AG08396 (cell line): Measurements from ENCODE around the gene CDC42EP2.
A peak's percentile ranks its signal among the peaks of the same experiment; 100 is the strongest.

ENCODE experiments used
- DNase-seq: peaks from one replicate; pipeline ENCODE4 v3.0.0; 2012; ENCODE audit warnings: low spot score, mixed read lengths

CDC42EP2 gene

GRCh38 chr11:65298131-65298535 lies 16.5 kb upstream of the CDC42EP2 start:
- no peak for DNase-seq

- DNase-seq, result peak; percentile 53
Observed at GRCh38 chr11:65298655-65299179, 15.9 kb upstream of the CDC42EP2 start.

GRCh38 chr11:65300621-65301275 lies 13.9 kb upstream of the CDC42EP2 start:
- DNase-seq, result no peak

- DNase-seq, result peak; percentile 58
Observed at GRCh38 chr11:65301491-65302329, 13.0 kb upstream of the CDC42EP2 start.

- no peak for DNase-seq
Observed at GRCh38 chr11:65303555-65303954, 11.1 kb upstream of the CDC42EP2 start.

- no peak for DNase-seq
Observed at GRCh38 chr11:65304110-65304509, 10.6 kb upstream of the CDC42EP2 start.

- no peak for DNase-seq
Observed at GRCh38 chr11:65304613-65305012, 10.1 kb upstream of the CDC42EP2 start.

GRCh38 chr11:65305501-65306268 lies 9.0 kb upstream of the CDC42EP2 start:
- peak; percentile 45 for DNase-seq

- no peak for DNase-seq
Observed at GRCh38 chr11:65307298-65308229, 7.1 kb upstream of the CDC42EP2 start.

GRCh38 chr11:65308281-65308891 lies 6.3 kb upstream of the CDC42EP2 start:
- no peak for DNase-seq

GRCh38 chr11:65309006-65309405 lies 5.7 kb upstream of the CDC42EP2 start:
- DNase-seq, result no peak

GRCh38 chr11:65310215-65310614 lies 4.5 kb upstream of the CDC42EP2 start:
- DNase-seq, result no peak

GRCh38 chr11:65310736-65311135 lies 3.9 kb upstream of the CDC42EP2 start:
- no peak for DNase-seq

GRCh38 chr11:65311170-65311678 lies 3.4 kb upstream of the CDC42EP2 start:
- DNase-seq, result no peak

- peak; percentile 78 for DNase-seq
Observed at GRCh38 chr11:65315204-65315865, 669 bp downstream of the CDC42EP2 start.

GRCh38 chr11:65315866-65316226 lies 1.2 kb downstream of the CDC42EP2 start:
- DNase-seq, result no peak

- peak; percentile 86 for DNase-seq
Observed at GRCh38 chr11:65316227-65317024, 1.8 kb downstream of the CDC42EP2 start.

GRCh38 chr11:65317025-65317786 lies 2.5 kb downstream of the CDC42EP2 start:
- peak; percentile 57 for DNase-seq
